Kidney capillary endothelial cell (primary cell): Measurements from ENCODE around the gene ZZZ3.
"Not testable (repeated sequence)": the region's sequence is repeated elsewhere in the genome, so short reads cannot be mapped to it uniquely, and the experiment has no call there.

ENCODE experiments used
- DNase-seq: peaks from one replicate; pipeline ENCODE4 v3.0.0-alpha.2; 2018; ENCODE audit warnings: low spot score

ZZZ3 gene

DNA sequence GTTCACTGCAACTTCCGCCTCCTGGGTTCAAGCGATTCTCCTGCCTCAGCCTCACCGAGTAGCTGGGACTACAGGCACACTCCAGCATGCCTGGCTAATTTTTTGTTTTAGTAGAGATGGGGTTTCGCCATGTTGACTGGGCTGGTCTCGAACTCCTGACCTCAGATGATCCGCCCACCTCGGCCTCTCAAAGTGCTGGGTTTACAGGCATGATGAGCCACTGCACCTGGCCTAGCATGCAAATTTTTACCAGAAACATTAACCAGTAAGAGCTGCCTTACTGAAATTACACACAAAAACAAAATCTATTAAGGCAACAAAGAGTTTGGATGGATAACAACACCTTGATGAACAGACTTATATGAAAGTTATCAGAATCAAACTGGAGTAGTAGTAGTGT, 12.1 kb downstream of the ZZZ3 start:
- no peak for DNase-seq

DNA sequence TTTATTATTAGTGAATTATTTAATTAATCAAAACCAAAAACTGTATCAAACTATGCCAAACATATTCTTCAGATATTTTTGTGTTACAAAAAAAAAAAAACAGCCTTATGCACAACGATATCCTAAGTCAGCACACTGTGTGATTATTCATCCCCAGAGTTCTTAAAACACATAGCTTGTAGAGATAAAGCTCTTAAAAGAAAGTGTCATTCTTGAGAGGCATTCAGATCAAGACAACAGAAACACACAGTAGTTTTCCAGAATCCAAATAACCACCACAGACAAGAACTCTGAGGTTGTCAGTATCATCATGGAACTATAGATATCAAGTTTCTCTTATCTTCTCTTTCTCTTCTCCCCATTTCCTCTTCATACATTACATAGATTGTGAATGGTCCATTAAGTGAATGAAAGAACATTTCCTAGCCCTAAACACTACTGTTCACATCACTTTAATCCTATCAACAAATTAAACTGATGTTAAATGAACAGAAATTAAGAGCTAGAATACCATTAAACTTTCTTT, 13.5 kb downstream of the ZZZ3 start:
- DNase-seq: no peak

DNA sequence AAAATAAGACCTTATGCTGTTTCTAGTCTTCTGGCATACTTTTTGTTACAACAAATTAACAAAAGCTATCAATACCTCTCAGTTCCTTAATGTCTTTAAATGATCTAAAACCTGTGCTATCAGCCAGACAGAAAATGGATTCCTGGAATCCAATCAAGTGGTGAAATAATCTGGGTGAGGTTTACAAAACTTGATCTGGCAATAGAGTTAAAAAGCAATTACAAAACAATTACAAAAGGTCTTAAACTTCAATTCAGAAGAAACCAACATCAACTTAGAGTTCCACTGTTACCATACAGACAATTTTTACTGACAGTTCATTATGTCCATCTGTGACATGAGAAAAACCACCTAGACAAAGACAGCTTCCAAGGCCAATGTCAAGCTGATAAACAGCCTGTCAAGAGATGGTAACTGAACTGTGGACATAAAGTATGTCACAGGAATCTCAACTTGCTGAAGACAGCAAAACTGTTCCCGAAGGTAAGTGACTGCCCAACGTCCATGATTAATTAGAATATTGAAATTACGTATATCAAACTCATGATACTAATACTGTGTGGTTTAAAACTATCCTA, 17.4 kb downstream of the ZZZ3 start:
- DNase-seq: no peak

DNA sequence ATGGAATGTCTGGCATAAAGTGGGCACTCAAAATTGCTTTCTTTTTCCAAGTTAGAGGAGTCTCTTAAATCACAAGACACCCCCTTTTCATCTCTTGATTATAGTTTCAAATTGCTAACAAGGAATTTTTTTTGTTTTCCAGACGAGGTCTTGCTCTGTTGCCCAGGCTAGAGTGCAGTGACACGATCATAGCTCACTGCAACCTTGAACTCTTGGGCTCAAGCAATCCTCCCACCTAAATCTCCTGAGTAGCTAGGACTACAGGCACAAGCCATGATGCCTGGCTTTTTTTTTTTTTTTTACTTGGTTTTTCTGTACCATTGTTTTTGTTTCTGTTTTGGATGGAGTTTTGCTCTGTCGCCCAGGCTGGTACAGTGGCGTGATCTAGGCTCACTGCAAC, 20.8 kb downstream of the ZZZ3 start:
- DNase-seq: no peak

DNA sequence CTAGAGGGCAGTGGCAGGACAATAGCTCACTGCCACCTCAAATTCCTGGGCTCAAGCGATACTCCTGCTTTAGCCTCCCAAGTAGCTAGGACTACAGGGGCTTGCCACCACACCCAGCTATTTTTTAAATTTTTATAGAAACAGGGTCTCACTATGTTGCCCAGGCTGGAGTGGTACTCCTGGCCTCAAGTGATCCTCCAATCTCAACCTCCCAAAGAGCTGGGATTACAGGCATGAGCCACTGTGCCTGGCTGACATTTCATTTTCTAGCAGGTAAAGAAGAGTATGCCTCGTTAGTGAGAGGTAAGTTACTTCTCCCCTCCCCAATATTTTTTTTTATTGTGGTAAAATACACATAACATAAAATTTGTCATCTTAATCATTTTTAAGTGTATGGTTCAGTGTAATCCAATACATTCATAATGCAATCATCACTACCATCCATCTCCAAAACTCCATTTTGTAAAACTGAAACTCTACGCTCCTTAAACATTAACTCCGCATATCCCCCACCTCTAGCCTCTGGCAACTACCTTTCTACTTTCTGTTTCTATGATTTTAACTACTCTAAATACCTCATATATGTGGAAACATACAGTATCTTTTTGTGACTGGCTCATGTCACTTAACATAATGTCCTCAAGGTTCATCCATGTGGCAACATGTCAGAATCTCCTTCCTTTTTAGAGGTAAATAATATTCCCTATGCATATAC, 22.4 kb downstream of the ZZZ3 start:
- DNase-seq: no peak

DNA sequence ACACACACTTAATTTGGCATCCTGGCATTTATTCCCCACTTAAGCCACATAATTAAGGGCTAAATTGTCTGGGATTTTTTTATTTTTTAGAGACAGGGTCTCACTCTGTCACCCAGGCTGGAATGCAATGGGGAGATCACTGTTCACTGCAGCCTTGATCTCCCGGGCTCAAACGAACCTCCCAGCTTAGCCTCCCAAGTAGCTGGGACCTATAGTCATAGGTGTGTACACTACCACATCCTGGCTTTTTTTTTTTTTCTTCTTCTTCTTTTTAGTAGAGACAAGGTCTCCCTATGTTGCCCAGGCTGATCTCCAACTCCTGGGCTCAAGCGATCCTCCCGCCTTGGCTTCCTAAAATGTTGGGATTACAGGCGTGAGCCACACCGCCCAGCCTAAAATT, 24.2 kb downstream of the ZZZ3 start:
- no peak for DNase-seq

DNA sequence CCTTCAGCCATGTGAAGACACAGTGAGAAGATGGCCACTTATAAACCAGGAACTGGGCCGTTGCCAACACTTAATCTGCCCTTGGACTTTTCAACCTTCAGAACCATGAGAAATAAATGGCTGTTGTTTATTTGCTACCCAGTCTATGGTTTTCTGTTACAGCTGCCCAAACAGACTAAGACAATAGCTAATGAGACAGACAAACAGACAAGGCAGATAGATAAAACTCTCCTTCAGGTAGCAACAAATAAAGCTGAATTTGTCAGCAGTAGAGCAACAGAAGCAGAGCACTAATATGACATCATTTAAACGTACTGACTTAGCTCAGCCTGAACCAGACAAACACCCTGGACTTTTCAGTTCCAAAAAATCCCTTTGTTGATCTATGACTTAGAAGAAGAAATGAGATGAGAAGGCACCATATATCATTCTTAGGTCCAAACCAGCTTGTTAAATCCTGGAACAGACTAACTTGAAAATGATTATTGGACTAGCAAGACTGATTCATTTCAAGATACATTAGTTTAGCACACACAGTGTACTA, 27.0 kb downstream of the ZZZ3 start:
- DNase-seq: no peak

DNA sequence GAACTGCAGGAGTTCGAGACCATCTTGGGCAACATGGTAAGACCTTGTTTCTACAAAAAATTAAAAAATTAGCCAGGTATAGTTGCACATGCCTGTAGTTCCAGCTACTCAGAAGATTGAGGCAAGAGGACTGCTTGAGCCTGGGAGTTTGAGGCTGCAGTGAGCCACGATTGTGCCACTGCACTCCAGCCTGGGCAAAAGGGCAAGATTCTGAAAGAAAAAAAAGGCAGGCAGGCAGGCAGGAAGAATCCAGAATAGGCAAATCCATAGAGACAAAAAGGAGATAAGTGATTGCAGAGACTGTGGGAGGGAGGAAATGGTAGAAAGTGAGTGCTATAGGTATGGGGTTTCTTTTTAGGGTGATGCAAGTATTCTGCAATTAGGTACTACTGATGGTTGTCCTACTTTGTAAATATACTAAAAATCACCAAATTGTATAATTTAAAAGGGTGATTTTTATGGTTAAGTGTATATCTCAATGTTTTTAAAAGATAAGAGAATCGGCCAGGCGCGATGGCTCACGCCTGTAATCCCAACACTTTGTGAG, 29.4 kb downstream of the ZZZ3 start:
- DNase-seq: no peak

DNA sequence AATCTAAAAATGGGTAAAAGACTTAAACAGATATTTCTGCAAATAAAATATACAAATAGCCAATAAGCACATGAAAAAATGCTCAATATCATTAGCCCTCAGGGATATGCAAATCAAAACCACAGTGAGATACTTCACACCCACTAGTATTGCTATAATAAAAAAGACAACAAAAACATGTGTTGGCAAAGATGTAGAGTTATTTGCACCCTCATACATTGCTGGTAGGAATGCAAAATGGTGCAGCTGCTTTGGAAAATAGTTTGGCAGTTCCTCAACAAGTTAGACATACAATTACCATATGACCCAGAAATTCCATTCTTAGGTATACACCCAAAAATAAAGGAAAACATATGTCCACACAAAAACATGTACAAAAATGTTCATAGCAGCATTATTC, 30.2 kb downstream of the ZZZ3 start:
- no peak for DNase-seq

DNA sequence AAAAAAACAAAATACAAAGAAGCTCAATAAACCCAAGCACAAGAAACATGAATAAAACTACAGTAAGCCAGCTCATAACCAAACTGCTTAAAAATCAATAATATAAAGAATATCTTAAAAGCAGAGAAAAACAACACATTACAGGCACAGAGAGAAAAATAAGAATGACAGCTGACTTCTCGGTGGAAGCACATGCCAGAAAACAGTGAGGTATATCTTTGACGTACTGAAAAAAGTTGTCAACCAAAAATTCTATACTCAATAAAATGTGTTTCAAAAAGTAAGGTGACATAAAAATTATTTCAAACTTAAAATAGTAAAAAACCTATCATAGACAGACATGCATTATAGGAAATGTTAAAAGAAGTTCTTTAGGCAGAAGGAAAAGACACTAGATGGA, 33.3 kb downstream of the ZZZ3 start:
- no peak for DNase-seq

DNA sequence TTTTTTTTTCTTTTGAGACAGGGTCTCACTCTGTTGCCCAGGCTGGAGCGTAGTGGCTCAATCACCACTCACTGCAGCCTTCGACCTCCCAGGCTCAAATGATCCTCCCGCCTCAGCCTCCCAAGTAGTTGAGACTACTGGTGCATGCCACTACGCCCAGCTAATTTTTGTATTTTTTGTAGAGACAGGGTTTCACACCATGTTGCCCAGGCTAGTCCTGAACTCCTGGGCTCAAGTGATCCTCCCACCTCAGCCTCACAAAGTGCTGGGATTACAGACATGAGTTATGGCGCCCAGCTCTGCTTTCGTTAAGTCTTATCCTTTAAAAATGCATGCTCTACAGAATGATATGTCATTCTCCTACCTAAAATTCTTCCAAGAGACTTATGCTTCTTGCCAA, 36.2 kb downstream of the ZZZ3 start:
- not testable (repeated sequence) for DNase-seq

DNA sequence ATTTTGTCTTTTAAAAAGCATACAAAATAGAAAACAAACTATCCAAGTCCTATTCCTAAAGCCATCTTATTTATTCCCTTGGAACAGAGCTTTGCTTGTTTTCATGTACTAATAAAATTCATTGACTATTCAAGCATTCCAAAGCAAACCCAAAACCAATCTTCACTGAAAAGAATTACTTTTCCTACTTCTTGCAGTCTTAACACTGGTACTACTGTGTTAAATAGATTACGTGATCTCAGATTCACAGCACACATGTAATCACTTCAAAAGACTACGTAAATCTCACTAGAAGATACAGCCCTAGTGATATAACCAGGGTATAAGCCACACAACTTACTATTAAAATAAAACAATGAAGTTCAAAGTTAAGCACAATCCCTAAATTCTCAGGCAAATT, 39.0 kb downstream of the ZZZ3 start:
- no peak for DNase-seq

DNA sequence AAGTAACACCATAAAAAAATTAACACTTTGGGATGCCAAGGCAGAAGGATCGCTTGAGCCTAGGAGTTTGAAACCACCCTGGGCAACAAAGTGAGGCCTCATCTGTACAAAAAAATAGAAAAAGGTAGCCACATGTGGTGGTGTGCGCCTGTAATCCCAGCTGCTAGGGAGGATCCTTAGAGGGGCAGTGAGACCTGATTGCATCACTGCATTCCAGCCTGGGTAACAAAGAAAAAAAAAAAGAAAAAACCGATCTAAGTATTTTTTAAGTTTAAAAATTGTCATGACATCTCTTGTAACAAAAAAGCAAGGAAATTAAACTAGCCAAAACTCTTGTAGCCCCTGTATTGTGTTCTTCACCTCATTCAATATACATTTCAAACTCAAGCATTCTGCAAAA, 39.5 kb downstream of the ZZZ3 start:
- DNase-seq: no peak

DNA sequence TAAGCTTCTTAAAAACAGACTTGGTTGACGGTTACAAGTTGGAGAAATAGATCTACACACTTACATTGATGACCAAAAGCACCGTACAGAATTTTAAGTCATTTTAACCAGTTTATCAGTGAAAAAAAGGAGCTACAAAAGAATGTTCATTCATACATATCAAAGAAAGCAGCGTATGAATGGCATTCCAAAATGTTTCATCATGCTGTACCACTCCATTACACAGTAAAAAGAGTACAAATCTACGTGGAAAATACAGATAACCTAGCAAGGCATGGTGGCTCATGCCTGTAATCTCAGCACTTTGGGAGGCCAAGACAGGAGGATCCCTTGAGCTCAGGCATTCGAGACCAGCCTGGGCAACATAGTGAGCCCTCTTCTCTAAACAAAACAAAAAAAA, 40.3 kb downstream of the ZZZ3 start:
- no peak for DNase-seq

DNA sequence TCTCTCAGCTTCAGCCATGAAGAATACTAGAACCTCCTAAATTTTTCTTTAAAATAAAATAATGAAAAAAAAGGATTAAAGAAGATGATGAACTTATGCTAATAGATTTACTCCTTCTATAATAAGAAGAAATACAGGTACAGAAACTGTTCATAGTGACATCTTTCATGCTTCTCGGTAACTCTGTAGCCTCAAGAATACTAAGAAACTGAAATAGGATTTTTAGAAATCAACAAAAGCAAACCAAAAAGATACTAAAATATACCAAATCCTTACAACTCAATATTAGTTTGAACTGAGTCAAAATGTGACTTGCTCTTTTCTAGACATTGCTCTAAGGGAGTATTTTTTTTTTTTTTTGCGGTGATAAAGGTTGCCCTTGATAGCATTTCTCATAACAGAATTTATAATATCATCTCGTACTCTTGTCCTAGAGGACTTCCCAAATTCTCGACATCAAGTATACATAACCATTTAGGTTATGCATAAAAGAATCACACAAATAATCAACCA, 42.8 kb downstream of the ZZZ3 start:
- DNase-seq: no peak

DNA sequence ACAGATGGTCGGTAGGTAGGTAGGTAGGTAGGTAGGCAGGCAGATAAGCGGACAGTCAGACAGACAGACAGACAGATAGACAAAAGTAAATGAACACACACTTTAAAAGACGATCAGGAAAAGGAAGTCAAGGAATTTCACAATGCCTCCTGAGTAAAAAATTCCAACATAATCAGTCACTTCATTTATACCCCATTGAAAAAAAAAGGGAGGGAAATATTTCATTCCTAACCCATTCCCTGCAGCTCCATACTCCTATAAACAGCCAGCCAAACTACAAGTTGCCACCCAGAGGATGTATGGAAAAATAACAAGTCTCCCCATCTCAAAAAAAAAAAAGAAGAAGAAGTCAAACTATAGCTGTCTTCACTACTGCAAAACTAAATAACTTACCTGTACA, 43.4 kb downstream of the ZZZ3 start:
- peak; percentile 21 for DNase-seq

DNA sequence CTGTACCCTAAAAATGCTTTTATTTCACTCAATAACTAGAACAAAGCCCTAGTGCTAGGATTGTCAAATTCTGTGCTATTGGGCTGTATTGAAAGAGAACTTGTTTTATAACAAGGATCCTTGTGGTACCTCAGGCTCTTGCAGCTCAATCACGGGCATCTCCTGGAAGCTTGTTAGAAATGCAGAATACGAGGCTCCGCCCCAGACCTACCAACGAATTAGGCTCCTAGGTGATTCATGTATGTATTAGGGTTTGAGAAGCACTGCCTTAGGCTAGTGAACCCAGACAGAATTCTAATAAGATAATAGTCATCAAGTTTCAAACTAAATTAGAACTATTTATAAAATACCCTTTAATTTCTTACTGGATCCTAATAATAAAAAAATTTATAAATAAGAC, 45.6 kb downstream of the ZZZ3 start:
- no peak for DNase-seq
